HG02852 (cell line): ENCODE measurements around the gene RFPL1.

ENCODE experiments used
- ATAC-seq: cut with Tn5 transposase; IDR thresholded peaks from one replicate; pipeline ENCODE4 v1.9.1; 2021; ENCODE audit warnings: mild to moderate bottlenecking, moderate library complexity; ENCODE audit not compliant: unreplicated experiment

Gene RFPL1

GRCh38 chr22:29442976-29443375, 4.6 kb downstream of the RFPL1 start:
- ATAC-seq, result no peak

- ATAC-seq, result no peak
Observed at GRCh38 chr22:29443452-29443851, 5.1 kb downstream of the RFPL1 start.

DNA sequence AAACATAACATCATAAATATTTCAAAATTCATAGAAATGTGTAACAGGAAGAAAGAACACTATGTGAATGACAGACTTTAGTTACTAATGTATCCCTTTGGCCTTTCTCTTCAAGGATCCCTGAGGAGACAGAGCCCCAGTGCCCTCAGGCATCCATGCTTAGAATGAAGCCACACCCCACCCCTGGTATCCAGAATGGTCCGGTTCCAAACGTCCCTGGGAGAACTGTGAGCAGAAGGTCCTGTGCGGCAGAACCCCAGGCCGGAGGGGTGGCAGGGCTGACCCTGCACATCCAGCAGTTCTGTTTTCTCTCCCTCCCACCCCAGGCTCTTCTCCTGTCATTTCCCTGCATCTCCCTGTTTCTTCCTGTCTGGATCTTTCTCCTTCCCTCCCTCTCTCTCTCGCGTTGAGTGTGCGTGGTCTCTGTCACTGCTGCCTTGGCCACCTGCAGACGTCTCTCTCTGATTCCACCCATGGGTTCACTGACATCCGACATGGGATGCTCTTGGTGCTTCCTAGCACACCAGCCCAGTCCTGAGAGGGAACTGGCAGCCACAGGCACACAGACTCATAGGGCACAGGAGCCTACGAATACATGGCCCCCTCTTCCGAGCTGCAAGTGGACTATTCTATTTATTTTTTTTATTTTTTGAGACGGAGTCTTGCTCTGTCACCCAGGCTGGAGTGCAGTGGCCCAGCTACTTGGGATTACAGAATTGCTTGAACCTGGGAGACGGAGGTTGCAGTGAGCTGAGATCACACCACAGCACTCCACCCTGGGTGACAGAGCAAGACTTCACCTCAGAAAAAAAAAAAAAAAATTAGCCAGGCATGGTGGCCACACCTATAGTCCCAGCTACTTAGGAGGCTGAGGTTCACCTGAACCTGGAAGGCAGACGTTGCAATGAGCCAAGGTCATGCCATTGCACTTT, 5.7 kb downstream of the RFPL1 start:
- no peak for ATAC-seq

DNA sequence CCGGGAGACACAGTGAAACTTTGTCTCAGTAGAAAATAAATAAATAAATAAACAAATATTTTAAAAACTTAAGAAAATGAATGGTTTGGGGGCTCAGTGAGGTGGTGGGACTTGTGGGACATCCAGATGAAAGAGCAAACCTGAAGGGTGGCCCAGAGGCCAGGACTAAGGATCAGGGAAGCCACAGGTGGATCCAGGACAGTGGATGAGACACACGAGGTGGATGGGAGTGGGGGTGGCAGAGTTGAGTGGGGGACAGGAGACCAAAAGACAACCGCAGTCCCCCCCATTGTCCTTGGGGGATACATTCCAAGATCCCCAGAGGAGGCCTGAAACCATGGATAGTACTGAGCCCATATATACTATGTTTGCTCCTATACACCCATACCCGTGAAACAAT, 7.1 kb downstream of the RFPL1 start:
- no peak for ATAC-seq

DNA sequence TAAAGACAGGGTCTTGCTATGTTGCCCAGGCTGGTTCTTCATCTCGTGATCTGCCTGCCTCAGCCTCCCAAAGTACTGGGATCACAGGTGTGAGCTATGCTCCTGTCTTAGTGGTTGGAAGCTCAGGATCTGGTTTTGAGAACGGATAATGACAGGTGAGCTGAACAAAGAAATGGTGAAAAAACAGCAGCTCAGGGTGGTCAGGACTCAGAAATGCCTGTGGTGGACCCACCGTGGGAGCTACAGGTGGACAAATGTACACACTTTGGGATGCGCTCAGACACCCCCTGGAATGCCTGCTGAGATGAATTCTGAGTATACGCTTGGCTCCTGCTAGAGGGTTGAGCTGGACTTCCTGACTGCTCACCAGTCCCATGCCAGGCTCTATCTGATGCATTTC, 9.5 kb downstream of the RFPL1 start:
- no peak for ATAC-seq

GRCh38 chr22:29449296-29449875, 11.0 kb downstream of the RFPL1 start:
- ATAC-seq, result no peak

- ATAC-seq, result no peak
Observed at GRCh38 chr22:29450222-29450621, 11.8 kb downstream of the RFPL1 start.

DNA sequence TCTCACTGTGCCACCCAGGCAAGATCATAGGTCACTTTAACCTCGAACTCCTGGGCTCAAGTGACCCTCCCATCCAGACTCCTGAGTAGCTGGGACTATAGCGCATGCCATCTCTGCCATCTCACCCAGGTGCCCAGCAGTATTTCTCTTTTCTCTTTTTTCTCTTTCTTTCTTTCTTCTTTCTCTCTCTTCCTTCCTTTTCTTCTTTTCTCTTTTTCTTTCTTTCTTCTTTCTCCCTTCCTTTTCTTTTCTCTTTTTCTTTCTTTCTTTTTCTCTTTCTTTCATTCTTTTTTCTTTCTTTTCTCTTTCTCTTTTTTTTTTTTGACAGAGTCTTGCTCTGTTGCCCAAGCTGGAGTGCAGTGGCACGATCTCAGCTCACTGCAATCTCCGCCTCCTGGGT, 13.5 kb downstream of the RFPL1 start:
- ATAC-seq, result no peak

DNA sequence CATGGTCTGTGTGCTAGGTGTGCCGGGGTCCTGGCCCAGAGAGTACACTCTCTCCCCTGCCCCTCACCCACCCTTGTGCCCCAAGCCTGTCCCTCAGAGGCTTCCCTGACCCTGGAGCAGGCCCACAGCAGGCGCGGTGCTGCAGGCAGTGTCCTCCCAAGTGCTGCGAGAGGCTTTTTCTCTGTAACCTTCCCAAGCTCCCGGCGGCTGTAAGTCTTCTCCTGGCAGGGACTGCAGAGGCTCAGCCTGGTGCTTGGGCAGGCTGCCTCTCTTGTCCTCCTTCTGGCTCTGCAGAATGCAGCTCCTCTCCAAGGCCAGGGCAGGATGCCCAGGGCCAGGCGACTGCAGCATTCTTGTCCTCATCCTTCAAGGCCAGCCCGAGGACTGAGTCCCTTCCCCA, 15.9 kb downstream of the RFPL1 start:
- no peak for ATAC-seq

GRCh38 chr22:29456211-29456671, 17.9 kb downstream of the RFPL1 start:
- ATAC-seq, result no peak

GRCh38 chr22:29457730-29458129, 19.3 kb downstream of the RFPL1 start:
- ATAC-seq, result no peak

GRCh38 chr22:29458551-29458950, 20.2 kb downstream of the RFPL1 start:
- ATAC-seq, result no peak

DNA sequence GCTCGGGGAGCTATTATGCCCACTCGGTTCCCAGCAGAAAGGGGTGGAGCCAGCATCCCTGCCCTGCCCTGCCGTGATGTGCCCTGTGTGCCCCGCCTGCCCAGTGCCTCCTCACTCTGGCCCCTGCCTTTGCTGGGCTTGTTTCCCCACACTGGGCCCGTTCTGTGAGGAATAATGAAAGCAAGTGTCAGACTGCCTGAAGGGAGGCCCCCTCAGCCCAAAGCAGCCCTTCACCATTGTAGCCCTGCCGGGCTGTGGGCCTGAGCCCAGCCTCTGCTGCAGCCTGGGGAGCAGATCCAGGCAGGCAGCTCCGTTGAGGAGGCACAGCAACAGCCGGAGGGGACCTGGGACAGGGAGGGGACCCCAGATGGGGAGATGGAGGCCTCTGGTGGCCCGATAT, 21.4 kb downstream of the RFPL1 start:
- ATAC-seq, result no peak

- ATAC-seq, result no peak
Observed at GRCh38 chr22:29461263-29461662, 22.9 kb downstream of the RFPL1 start.

DNA sequence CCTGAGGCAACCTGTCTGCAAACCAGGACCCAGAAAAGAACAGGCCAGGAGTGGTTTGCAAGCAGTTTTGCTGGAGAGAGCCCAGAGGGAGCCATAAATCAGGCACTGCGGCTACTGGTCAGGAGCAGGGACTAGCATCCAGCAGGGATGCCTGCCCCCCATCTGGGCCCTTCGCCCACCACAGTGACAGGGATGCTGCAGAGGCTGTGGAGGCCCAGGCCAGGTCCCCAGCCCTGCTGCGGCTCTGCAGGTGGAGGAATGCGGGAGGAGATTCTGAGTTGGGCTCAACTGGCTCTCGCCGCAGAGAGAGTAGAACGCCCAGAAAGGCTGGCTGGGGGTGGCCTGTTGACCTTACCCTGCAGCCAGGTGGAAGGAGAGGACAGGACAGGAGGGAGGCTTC, 25.2 kb downstream of the RFPL1 start:
- ATAC-seq, result no peak

DNA sequence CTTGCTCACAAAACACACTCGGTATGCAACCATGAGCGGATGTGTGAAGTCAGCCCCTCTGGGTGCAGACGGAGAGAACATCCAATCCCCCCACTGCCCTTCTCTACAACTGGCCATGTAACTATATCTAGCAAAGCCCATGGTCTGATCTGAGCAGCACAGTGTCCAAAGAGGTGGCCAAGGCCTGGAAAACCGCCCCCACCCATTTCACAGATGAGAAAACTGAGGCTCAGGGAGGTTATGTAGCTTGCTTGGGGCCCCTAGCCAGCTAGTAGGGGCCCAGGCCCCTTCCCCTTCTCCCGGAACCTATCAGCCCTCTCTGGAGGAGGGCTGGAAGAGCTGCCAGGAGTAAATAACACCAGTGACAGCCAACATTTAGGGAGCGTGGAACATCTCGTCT, 26.2 kb downstream of the RFPL1 start:
- ATAC-seq, result no peak

- no peak for ATAC-seq
Observed at GRCh38 chr22:29469755-29470154, 31.4 kb downstream of the RFPL1 start.

DNA sequence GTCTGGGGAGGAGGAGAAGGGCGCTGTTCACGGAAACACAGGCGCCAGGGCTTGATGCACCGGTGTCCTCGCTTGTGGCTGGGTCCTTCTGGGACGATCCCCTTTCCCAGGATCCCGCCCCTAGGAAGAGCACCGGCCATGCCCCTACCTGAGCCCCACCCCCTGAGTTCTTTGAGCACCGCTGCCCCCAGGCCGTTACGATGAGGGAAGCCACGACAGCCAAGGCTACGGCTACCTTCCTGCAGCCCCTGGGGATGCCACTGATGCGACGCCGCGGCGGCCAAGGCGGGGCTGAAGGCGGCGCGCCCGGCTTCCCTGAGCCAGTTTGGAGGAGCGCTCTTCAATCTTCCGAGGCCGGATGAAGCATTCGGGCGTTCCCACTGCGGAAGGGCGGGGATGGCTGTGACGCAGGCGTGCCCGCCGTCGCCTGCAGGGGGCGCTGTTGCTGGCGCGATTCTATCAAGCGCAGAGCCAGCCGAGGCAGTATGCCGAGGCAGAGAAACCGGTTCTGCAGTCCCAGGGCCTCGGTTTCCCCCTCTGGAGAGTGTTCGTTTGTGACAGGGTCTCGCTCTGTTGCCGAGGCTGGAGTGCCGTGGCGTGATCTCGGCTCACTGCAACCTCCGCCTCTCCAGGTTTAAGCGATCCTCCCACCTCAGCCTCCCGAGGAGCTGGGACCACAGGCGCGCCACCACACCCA, 31.9 kb downstream of the RFPL1 start:
- no peak for ATAC-seq

DNA sequence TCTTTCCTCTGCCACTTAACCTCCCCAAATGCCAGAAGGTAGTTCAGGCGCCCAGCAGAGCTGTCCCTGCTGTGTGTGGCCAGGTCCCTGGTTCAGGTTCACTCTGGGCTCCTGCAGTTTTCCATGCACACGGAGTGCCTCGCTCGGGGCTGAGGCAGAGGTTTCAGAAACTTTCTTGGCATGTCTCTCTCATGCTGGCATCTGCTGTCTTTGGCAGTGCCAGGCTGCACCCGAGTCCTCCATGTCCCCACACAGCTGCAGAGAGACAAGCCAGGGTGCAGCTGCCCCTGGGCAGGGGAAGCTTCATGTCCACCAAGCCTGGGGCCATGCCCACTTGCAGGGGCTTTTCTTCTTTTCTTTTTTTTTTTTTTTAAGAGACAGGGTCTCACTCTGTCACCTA, 34.6 kb downstream of the RFPL1 start:
- ATAC-seq, result no peak

DNA sequence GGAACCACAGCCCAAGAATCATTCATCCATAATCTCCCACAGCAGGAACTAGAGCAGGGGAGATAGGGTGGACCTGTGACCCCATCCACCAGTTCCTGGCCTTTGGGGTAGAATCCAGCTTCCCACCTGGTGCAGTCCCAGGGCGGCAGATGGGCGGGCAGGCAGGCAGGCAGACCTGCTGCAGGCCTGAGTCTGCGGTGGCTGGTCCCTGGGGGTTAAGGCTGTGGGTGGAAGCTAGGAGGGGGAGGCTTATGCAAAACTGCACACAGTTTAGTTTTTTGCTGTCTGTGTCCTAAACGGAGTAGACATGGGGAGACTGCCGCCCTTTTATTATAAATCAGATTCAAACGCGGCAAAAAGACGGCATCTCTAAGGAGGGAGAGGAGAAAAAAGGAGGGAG, 37.2 kb downstream of the RFPL1 start:
- no peak for ATAC-seq

DNA sequence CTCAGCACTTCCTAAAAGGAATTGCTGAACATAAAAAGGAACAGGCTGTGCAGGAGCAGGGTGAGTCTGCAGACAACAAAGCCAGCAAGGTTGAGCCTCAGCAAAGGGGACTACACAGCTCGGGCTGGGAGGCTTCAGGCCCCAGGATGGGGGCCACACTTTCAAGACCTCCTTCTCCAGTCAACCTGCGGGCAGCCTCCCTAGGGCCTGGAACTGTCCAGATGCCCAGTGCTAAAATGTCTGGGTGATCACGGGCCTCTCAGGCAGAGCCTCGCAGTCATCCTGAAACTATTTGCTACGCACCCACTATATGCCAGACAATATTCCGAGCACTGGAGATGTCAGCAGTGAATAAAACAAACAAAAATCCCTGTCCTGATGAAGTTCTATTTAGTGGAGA, 37.7 kb downstream of the RFPL1 start:
- ATAC-seq, result no peak
